HepG2 (cell line): ENCODE results near the gene NPR3. TPM values are rescaled to one million over a fixed set of nuclear protein-coding genes. Genes with fewer than 3 reads are reported as not detected.

Source experiments
- ATAC-seq: fragments of 200-7000 bp; cut with Tn5 transposase; 3 replicates; pipeline ENCODE4 v1.9.1; 2020; ENCODE audit warnings: mild to moderate bottlenecking, moderate library complexity
- BruUV-seq: library from RNA; stranded (reverse); fragments of 400-500 nt; replicated peaks from 2 replicates; lab custom pipeline; 2021; lab: Mats Ljungman, UMichigan
- CTCF ChIA-PET: fragments of 300-600 bp; formaldehyde crosslinking; extraction: SDS; loops from one replicate; lab custom pipeline; 2021; ENCODE audit warnings: low total read pairs, inconsistent platforms, low intra/inter-chr PET ratio; lab: Yijun Ruan, JAX
- POLR2A ChIA-PET: fragments of 350-600 bp; sonication (Branson Sonifier 250); formaldehyde crosslinking; loops from one replicate; lab custom pipeline; 2020; ENCODE audit warnings: antibody characterized with exemption, inconsistent platforms; lab: Yijun Ruan, JAX
- DNase-seq: peaks from one replicate; pipeline ENCODE4 v3.0.0-alpha.2; 2015; ENCODE audit warnings: low spot score
- FAIRE-seq: peaks from 3 replicates; lab custom pipeline; 2011; peaks lifted over from hg19 to GRCh38; lab: Jason Lieb, UNC
- H2AFZ ChIP-seq: one replicate; pipeline ENCODE4 v1.6.1; 2011; ENCODE audit warnings: low read length, inconsistent platforms
- H3K27ac ChIP-seq: fragments of 300-600 bp; 3 replicates; pipeline ENCODE4 v1.8.0; 2011; ENCODE audit warnings: mixed run types, mild to moderate bottlenecking, mixed read lengths, low read length, inconsistent platforms; ENCODE audit not compliant: insufficient read depth; ENCODE audit errors: extremely low read length
- H3K27me3 ChIP-seq, 2 experiments: fragments of 200-600 bp in 1 of 2; 2 replicates in 1 of 2; 3 replicates in 1 of 2; pipeline versions ENCODE4 v1.6.0 to v1.8.0; 2011; ENCODE audit warnings: low read length in 2 of 2, mild to moderate bottlenecking in 2 of 2, moderate library complexity in 2 of 2, inconsistent platforms in 1 of 2; ENCODE audit not compliant: insufficient read depth in 2 of 2, control insufficient read depth in 1 of 2
- H3K36me3 ChIP-seq, 2 experiments: fragments of 200-600 bp in 1 of 2; replicated peaks in 1 of 2; 2 replicates in 1 of 2; 3 replicates in 1 of 2; pipeline versions ENCODE4 v1.5.1 to v1.8.0; 2011; ENCODE audit warnings: low read length in 2 of 2, inconsistent platforms in 1 of 2; ENCODE audit not compliant: insufficient read depth in 2 of 2, control insufficient read depth in 1 of 2
- H3K4me1 ChIP-seq: 2 replicates; pipeline ENCODE4 v1.5.1; 2012; ENCODE audit warnings: low read length, inconsistent platforms; ENCODE audit not compliant: insufficient read depth
- H3K4me2 ChIP-seq: 2 replicates; pipeline ENCODE4 v1.6.0; 2011; ENCODE audit warnings: low read depth, low read length, inconsistent platforms
- H3K4me3 ChIP-seq, 3 experiments: fragments of 200-600 bp in 1 of 3; sonication (generic), shearing (Covaris generic) in 1 of 3; replicated peaks in 1 of 3; 2 replicates each; pipeline ENCODE4 v1.5.1; 2011 to 2016; ENCODE audit warnings: low read length in 3 of 3, inconsistent platforms in 2 of 3, low read depth in 2 of 3, mild to moderate bottlenecking in 2 of 3, control low read depth in 1 of 3, mixed read lengths in 1 of 3; ENCODE audit not compliant: insufficient read depth in 1 of 3
- H3K79me2 ChIP-seq: one replicate; pipeline ENCODE4 v1.6.1; 2011; ENCODE audit warnings: low read length, inconsistent platforms; ENCODE audit not compliant: insufficient read depth
- H3K9ac ChIP-seq: 2 replicates; pipeline ENCODE4 v1.6.0; 2011; ENCODE audit warnings: mild to moderate bottlenecking, low read depth, low read length, inconsistent platforms; ENCODE audit not compliant: insufficient read depth
- H3K9me3 ChIP-seq: 2 replicates; pipeline ENCODE4 v1.5.1; 2012; ENCODE audit warnings: mild to moderate bottlenecking, low read length
- H4K20me1 ChIP-seq: 2 replicates; pipeline ENCODE4 v1.6.0; 2011; ENCODE audit warnings: inconsistent platforms, mild to moderate bottlenecking, low read length, moderate library complexity; ENCODE audit not compliant: insufficient read depth
- ATM ChIP-seq: fragments of 450-650 bp; IDR thresholded peaks from 2 replicates; pipeline ENCODE4 v1.7.1; 2017; ENCODE audit warnings: mild to moderate bottlenecking, borderline replicate concordance
- HNF4A ChIP-seq: sonication (generic); formaldehyde crosslinking; IDR thresholded peaks from 2 replicates; pipeline ENCODE4 v1.4.0; 2020; ENCODE audit warnings: missing genetic modification reagents
- HNRNPL ChIP-seq: fragments of 200-400 bp; formaldehyde crosslinking; IDR thresholded peaks from 2 replicates; pipeline ENCODE4 v1.6.1; 2017; ENCODE audit warnings: mild to moderate bottlenecking, low read depth, low read length
- MATR3 ChIP-seq: sonication (generic); formaldehyde crosslinking; IDR thresholded peaks from 2 replicates; pipeline ENCODE4 v1.4.0; 2020; ENCODE audit warnings: missing genetic modification reagents
- NR2F1 ChIP-seq, 2 experiments: fragments of 450-650 bp in 1 of 2; formaldehyde crosslinking in 1 of 2; IDR thresholded peaks; 2 replicates each; pipeline versions ENCODE4 v1.5.0 to v1.6.1; 2016 to 2020; ENCODE audit warnings: mild to moderate bottlenecking in 1 of 2, missing compliant biosample characterization in 1 of 2, missing genetic modification reagents in 1 of 2, moderate library complexity in 1 of 2
- POGZ ChIP-seq: sonication (generic); formaldehyde crosslinking; IDR thresholded peaks from 2 replicates; pipeline ENCODE4 v1.4.0; 2020; ENCODE audit warnings: mild to moderate bottlenecking, missing genetic modification reagents
- RFX5 ChIP-seq: IDR thresholded peaks from 2 replicates; pipeline ENCODE4 v1.6.1; 2011; ENCODE audit warnings: low read depth, low read length, improper control_type of control experiment
- SALL1 ChIP-seq: sonication (generic); formaldehyde crosslinking; IDR thresholded peaks from 2 replicates; pipeline ENCODE4 v1.8.0; 2022; ENCODE audit warnings: mild to moderate bottlenecking, missing genetic modification reagents
- SNAPC5 ChIP-seq: sonication (generic); formaldehyde crosslinking; IDR thresholded peaks from 2 replicates; pipeline ENCODE4 v1.8.1; 2023; ENCODE audit warnings: mild to moderate bottlenecking, missing genetic modification reagents, borderline replicate concordance
- SRY ChIP-seq: sonication (generic); formaldehyde crosslinking; IDR thresholded peaks from 2 replicates; pipeline ENCODE4 v1.8.0; 2022; ENCODE audit warnings: mild to moderate bottlenecking, missing genetic modification reagents
- XBP1 ChIP-seq: sonication (generic); formaldehyde crosslinking; IDR thresholded peaks from 2 replicates; pipeline ENCODE4 v1.5.0; 2020; ENCODE audit warnings: missing genetic modification reagents
- ZZZ3 ChIP-seq: sonication (generic); formaldehyde crosslinking; IDR thresholded peaks from 2 replicates; pipeline ENCODE4 v1.4.0; 2020; ENCODE audit warnings: missing genetic modification reagents, mild to moderate bottlenecking, borderline replicate concordance
- WGBS: methylation state at CpG from one replicate; pipeline ENCODE4 v1.1.6; 2017; ENCODE audit warnings: low lambda C conversion rate; 5-methylcytosine and 5-hydroxymethylcytosine counted together
- in situ Hi-C: cut with HindIII; loops from 2 replicates; pipeline ENCODE4 v1.10.0; 2017; ENCODE audit warnings: low pct_unique_long_range_greater_than_20kb; ENCODE audit not compliant: extremely low pct_ligation_motif_present
- intact Hi-C: fragments of 100-400 bp; cut with micrococcal nuclease; formaldehyde crosslinking; loops from one replicate; pipeline ENCODE4 v1.10.0; 2022; ENCODE audit not compliant: unreplicated experiment
- polyA plus RNA-seq, 8 experiments: library from polyadenylated mRNA; depleted of rRNA in 3 of 8; stranded (reverse) in 7 of 8; unstranded in 1 of 8; fragments of >200 nt; fragmentation: Illumina TruSeq in 4 of 8; extraction: Trizol in 4 of 8; gene quantifications; 2 replicates each; pipeline versions ENCODE4 v1.2.1 to v1.2.3, GENCODE V29; 2011 to 2016; ENCODE audit warnings: low read depth in 4 of 8, missing spikeins in 1 of 8, mixed read lengths in 1 of 8; ENCODE audit not compliant: insufficient read depth in 1 of 8
- total RNA-seq, 5 experiments: library from RNA; depleted of rRNA; stranded (reverse); fragments of >200 nt; fragmentation: Illumina TruSeq; extraction: Trizol; gene quantifications; 2 replicates each; pipeline ENCODE4 v1.2.3, GENCODE V29; 2016; ENCODE audit warnings: low read depth in 1 of 5

Gene NPR3
- total and polyA plus RNA-seq, 2 of the 13 experiments (the other 11 are each of a cell fraction or from before 2014, with no cell fraction given), result 0.01 TPM; not detected in 1

- WGBS, result 2% methylated on average over 6 of the region's 7 CpGs
- Histone ChIP-seq H3K9me3 (no peaks in the 10 kb centered on the region), H3K4me2 (no peak overlapping the region), H3K27ac (no peak overlapping the region), H3K79me2 (no peaks in the 10 kb centered on the region), H2AFZ (no peak overlapping the region), H3K9ac (no peak overlapping the region), H3K4me1 (no peaks in the 10 kb centered on the region), H3K27me3 (no peaks in the 10 kb centered on the region; a peak in 1 of 5 replicates), H4K20me1 (no peaks in the 10 kb centered on the region), H3K4me3 (no peak overlapping the region), H3K36me3 (no peaks in the 10 kb centered on the region)
- ATAC-seq, result no peak
- ChIA-PET CTCF (no interaction called here), POLR2A (no interaction called here)
- in situ Hi-C loops, result no loop called here
- DNase-seq, result no peak
- no peak for TF ChIP-seq HNRNPL
- no peak for TF ChIP-seq ATM
- no peak for TF ChIP-seq NR2F1 (CRISPR knock-in tag; IDR thresholded peaks at IDR 0.05)
- TF ChIP-seq RFX5, result no peak
- TF ChIP-seq HNF4A (CRISPR knock-in tag), result no peak
- no peak for TF ChIP-seq SRY (CRISPR knock-in tag)
- no peak for TF ChIP-seq POGZ (CRISPR knock-in tag)
- TF ChIP-seq MATR3, result no peak
- no peak for TF ChIP-seq SNAPC5 (CRISPR knock-in tag)
- no peak for TF ChIP-seq SALL1 (CRISPR knock-in tag)
- TF ChIP-seq XBP1 (CRISPR knock-in tag), result no peak
- no peak for TF ChIP-seq ZZZ3 (CRISPR knock-in tag)
- intact Hi-C loops, result no loop called here
- no peak for FAIRE-seq
- no TSS peak for BruUV-seq
These were observed 34.1 kb upstream of the NPR3 start for GRCh38 chr5:32677023-32677422.
